Measurements from ENCODE around the gene S100A7A.

DNA sequence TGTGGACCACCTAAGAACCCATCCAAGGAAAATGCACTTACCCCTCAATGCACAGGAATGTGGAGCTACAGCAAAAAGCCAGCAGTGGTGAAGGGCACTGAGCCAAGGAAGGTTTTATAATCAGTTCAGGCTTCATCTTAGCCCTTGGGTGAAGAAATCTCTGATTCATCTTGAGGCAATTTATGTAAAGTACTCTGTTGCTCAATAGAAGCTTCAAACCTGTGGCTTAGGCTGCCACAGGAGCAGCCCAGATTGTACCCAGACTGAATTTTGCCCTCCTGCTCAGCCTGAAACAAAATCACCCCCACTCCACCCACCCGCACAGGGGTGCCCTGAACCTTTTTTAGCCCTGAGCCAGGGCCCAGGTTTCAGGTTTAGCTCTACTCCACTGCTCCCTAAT is 40.8 kb upstream of the S100A7A start, which contains the start of gene S100A12:
- TF ChIP-seq CTCF (conservative IDR thresholded peaks at IDR 0.05) (no peak), EZH2 (IDR thresholded peaks at IDR 0.05; ENCODE audit: low read depth) (no peak)

Data from PC-9 (cell line).